Measurements from ENCODE around the gene TUT1.

GRCh38 chr11:62614275-62614674, 23.0 kb upstream of the TUT1 start:
- TF ChIP-seq, protein P1, sequence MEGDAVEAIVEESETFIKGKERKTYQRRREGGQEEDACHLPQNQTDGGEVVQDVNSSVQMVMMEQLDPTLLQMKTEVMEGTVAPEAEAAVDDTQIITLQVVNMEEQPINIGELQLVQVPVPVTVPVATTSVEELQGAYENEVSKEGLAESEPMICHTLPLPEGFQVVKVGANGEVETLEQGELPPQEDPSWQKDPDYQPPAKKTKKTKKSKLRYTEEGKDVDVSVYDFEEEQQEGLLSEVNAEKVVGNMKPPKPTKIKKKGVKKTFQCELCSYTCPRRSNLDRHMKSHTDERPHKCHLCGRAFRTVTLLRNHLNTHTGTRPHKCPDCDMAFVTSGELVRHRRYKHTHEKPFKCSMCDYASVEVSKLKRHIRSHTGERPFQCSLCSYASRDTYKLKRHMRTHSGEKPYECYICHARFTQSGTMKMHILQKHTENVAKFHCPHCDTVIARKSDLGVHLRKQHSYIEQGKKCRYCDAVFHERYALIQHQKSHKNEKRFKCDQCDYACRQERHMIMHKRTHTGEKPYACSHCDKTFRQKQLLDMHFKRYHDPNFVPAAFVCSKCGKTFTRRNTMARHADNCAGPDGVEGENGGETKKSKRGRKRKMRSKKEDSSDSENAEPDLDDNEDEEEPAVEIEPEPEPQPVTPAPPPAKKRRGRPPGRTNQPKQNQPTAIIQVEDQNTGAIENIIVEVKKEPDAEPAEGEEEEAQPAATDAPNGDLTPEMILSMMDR (conservative IDR thresholded peaks at IDR 0.05) = no peak
- TF ChIP-seq ZFX (IDR thresholded peaks at IDR 0.05) = no peak
